Ectodermal cell (in vitro differentiated cells): ENCODE results near the gene HAX1.
"Not testable (repeated sequence)": the region's sequence is repeated elsewhere in the genome, so short reads cannot be mapped to it uniquely, and the experiment has no call there.

Experiments
- H3K27ac ChIP-seq: 2 replicates; pipeline ENCODE4 v1.7.0; 2013; ENCODE audit warnings: mild to moderate bottlenecking, low read depth, low read length; ENCODE audit not compliant: insufficient read depth, poor library complexity, severe bottlenecking
- H3K27me3 ChIP-seq: 2 replicates; pipeline ENCODE4 v1.7.0; 2013; ENCODE audit warnings: mild to moderate bottlenecking, low read length; ENCODE audit not compliant: insufficient read depth, control insufficient read depth, poor library complexity, severe bottlenecking
- H3K36me3 ChIP-seq: one replicate; pipeline ENCODE4 v1.7.0; 2013; ENCODE audit warnings: low read length; ENCODE audit not compliant: control insufficient read depth, insufficient read depth
- H3K4me1 ChIP-seq: one replicate; pipeline ENCODE4 v1.7.0; 2013; ENCODE audit warnings: low read length; ENCODE audit not compliant: control insufficient read depth, insufficient read depth
- H3K4me3 ChIP-seq: 2 replicates; pipeline ENCODE4 v1.7.0; 2013; ENCODE audit warnings: low read depth, low read length, control low read depth; ENCODE audit not compliant: insufficient read depth
- H3K9me3 ChIP-seq: 2 replicates; pipeline ENCODE4 v1.7.0; 2013; ENCODE audit warnings: mild to moderate bottlenecking, low read length, moderate library complexity; ENCODE audit not compliant: control insufficient read depth
- WGBS, 2 experiments: methylation state at CpG; one replicate each; pipeline ENCODE4 v1.1.7; 2013; ENCODE audit warnings: missing lambda C conversion rate in 2 of 2; 5-methylcytosine and 5-hydroxymethylcytosine counted together

Gene HAX1

DNA sequence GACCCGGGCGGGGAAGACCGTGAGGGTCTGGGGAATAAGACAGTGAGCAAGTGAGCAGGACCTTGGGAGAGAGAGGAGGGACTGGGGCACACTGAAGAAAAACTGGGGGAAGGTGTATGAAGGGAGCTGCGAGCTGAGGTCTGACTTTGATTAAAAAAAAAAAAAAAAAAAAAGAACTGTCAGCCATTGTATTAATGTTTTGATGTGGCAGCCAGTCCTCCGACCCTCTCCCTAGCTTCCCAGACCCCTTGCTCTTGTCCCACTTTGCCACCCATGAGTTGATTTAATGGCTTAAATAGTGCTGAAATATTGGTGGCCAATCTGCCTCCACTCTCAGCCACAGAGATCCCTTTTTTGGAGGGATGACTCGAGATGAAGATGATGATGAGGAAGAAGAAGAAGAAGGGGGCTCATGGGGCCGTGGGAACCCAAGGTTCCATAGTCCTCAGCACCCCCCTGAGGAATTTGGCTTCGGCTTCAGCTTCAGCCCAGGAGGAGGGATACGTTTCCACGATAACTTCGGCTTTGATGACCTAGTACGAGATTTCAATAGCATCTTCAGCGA, 652 bp downstream of the HAX1 start:
- 58 to 65% methylated on average over 12 to 13 of the region's 13 CpGs for WGBS, 2 experiments
- Histone ChIP-seq H3K4me1 (peaks cover 6% of the 10 kb centered on the region), H3K9me3 (no peaks in the 10 kb centered on the region), H3K36me3 (peaks cover 13% of the 10 kb centered on the region), H3K4me3 (peak overlapping the region; percentile 95), H3K27me3 (no peaks in the 10 kb centered on the region), H3K27ac (peak overlapping the region; percentile 94)

DNA sequence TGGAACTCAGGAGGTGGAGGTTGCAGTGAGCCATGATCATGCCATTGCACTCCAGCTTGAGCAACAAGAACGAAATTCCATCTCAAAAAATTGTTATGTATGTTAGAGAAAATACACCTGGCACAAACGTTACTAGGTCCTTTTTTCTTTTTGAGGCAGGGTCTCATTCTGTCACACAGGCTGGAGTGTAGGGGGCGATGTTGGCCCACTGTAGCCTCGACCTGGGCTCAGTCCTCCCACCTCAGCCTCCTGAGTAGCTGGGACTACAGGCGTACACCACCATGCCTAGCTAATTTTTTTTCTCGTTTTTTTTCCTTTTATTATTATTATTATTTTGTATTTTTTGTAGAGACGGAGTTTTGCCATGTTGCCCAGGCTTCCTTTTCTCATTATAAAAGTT, 4.4 kb downstream of the HAX1 start:
- H3K4me1 ChIP-seq, result peaks cover 6% of the 10 kb centered on the region
- no peak overlapping the region for H3K4me3 ChIP-seq
- H3K9me3 ChIP-seq, result no peaks in the 10 kb centered on the region
- no peaks in the 10 kb centered on the region for H3K36me3 ChIP-seq
- H3K27me3 ChIP-seq, result no peaks in the 10 kb centered on the region
- WGBS, 2 experiments, result 90 to 93% methylated on average over 4 to 5 of the region's 7 CpGs
- H3K27ac ChIP-seq, result no peak overlapping the region

DNA sequence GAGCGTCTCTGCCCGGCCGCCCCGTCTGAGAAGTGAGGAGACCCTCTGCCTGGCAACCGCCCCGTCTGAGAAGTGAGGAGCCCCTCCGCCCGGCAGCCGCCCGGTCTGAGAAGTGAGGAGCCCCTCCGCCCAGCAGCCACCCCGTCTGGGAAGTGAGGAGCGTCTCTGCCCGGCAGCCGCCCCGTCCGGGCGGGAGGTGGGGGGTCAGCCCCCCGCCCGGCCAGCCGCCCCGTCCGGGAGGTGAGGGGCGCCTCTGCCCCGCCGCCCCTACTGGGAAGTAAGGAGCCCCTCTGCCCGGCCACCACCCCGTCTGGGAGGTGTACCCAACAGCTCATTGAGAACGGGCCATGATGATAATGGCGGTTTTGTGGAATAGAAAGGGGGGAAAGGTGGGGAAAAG, 15.2 kb downstream of the HAX1 start:
- H3K27me3 ChIP-seq, H3K36me3 ChIP-seq, H3K4me3 ChIP-seq, H3K9me3 ChIP-seq, H3K4me1 ChIP-seq, H3K27ac ChIP-seq: not testable (repeated sequence)
- 94 to 95% methylated on average over 26 of the region's 30 CpGs for WGBS, 2 experiments

DNA sequence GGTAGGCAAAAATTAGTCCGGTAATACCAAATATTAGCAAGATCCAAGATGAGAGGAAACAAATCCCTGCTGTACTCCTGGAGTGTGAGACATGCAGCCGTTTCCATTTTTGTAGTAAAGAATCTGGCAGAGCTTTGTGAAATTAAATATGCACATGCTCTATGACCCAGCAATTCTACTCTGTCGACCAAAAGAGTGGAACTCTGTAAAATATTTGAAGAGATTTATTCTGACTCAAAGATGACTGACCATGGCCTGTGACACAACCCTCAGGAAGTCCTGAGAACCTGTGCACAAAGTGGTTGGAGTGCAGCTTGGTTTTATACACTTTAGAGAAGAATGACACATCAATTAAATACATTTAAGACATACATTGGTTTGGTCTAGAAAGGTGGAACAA, 16.2 kb downstream of the HAX1 start:
- Histone ChIP-seq H3K4me1 (no peaks in the 10 kb centered on the region), H3K36me3 (no peaks in the 10 kb centered on the region), H3K27ac (no peak overlapping the region), H3K27me3 (no peaks in the 10 kb centered on the region), H3K9me3 (no peaks in the 10 kb centered on the region), H3K4me3 (no peak overlapping the region)
- WGBS, 2 experiments, result 94 to 95% methylated on average over 3 of the region's 3 CpGs

DNA sequence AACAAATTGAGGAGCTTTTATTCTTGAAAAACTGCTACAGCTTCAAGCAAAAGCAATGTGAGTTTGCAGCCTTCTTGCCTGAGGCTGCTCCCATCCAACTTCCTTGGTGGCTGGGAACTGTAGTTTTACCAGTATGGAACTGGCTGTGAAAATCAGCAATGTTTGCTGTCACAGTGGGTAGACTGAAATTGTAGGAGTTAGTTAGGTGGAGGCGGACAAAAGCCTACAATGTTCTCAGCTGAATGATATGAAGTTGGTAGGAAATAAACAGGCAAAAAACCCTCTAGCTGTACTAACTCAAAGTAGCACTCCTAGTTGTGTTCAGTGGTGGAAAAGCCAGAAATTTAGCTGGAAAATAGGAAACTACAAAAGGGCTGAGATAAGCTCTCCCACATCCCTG, 18.5 kb downstream of the HAX1 start:
- no peak overlapping the region for H3K4me3 ChIP-seq
- no peaks in the 10 kb centered on the region for H3K36me3 ChIP-seq
- no peaks in the 10 kb centered on the region for H3K27me3 ChIP-seq
- no peaks in the 10 kb centered on the region for H3K4me1 ChIP-seq
- 85 to 93% methylated on average over 1 of the region's 1 CpG for WGBS, 2 experiments
- no peak overlapping the region for H3K27ac ChIP-seq
- no peaks in the 10 kb centered on the region for H3K9me3 ChIP-seq

DNA sequence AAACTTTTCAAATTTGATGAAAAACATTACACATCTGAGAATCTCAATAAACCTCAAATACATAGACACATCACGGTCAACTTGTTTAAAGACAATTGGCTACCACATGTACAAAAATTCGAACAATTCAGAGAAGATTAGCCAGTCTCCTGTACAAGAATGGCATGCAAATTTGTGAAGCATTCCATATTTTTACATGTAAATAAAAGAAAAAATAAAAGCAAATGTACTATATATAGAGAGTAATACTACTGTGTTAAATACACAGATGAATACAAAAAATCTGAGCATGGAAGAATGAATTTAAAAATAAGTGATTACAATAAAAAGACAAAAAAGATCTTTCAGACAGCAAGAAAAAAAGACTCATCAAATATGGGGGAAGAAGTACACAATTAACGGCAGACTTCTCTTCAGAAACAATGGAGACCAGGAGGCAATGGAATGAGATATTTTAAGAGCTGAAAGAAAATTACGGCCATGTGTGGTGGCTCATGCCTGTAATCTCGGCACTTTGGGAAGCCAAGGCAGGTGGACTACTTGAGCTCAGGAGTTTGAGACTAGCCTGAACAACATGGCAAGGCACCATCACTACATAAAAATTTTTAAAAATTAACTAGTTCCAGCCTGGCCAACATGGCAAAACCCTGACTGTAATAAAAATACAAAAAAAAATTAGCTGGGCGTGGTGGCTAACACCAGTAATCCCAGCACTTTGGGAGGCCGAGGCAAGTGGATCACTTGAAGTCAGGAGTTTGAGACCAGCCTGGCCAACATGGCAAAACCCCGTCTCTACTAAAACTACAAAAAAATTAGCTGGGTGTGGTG, 23.2 kb downstream of the HAX1 start:
- H3K27me3 ChIP-seq, result no peaks in the 10 kb centered on the region
- H3K4me3 ChIP-seq, result no peak overlapping the region
- no peaks in the 10 kb centered on the region for H3K36me3 ChIP-seq
- no peaks in the 10 kb centered on the region for H3K4me1 ChIP-seq
- WGBS, 2 experiments, result 80 to 87% methylated on average over 8 of the region's 8 CpGs
- H3K9me3 ChIP-seq, result no peaks in the 10 kb centered on the region
- H3K27ac ChIP-seq, result no peak overlapping the region

DNA sequence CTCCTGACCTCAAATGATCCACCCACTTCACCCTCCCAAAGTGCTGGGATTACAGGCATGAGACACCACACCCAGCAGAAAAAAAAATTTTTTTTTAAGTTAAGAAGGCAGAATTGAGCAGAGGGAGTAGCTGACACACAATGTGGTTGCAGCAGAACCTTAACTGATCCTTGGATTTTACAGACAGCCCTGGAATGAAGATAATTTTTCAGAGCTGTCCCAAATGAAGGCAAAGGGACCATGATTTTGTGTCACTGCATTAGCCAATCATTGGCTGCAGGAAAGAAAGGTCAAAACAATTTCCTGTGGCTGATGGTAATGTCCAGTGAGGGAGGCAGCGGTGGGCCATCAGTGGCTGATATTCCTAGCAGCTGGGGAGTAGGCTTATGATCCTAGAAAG, 29.2 kb downstream of the HAX1 start:
- Histone ChIP-seq H3K4me1 (no peaks in the 10 kb centered on the region), H3K27me3 (no peaks in the 10 kb centered on the region), H3K36me3 (no peaks in the 10 kb centered on the region), H3K4me3 (no peak overlapping the region), H3K27ac (no peak overlapping the region), H3K9me3 (no peaks in the 10 kb centered on the region)
- 92 to 93% methylated on average over 1 of the region's 1 CpG for WGBS, 2 experiments

DNA sequence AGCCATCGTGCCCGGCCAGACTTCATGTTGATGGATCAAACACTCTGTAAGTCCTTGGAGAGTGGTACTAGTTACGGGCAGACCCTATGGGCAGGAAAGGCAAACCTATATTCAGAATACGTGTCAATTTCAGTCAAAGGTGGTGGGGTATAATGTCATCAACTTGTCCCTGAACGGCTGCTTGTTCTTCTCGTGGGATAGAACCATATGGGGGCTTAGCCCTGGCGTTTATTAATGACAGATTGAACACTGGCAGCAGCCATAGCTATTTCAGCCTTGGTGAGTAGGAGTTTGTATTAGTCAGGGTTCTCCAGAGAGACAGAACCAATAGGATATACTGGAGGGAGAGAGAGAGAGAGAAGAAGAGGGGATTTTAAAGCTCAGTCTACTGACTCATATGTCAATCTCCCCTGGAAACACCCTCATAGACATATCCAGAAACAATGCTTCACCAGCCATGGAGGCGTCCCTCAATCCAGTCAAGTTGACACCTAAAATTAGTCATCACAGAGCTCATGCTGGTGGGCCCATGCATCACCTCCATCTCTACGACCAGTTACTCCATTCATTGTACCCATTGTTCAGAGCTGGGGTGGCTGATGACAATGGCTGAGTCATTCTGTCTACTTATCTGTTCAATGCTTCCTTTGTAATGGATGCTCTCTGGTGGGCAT, 32.4 kb downstream of the HAX1 start:
- Histone ChIP-seq H3K36me3 (no peaks in the 10 kb centered on the region), H3K4me1 (no peaks in the 10 kb centered on the region)
- WGBS, 2 experiments, result 89 to 90% methylated on average over 9 of the region's 9 CpGs

DNA sequence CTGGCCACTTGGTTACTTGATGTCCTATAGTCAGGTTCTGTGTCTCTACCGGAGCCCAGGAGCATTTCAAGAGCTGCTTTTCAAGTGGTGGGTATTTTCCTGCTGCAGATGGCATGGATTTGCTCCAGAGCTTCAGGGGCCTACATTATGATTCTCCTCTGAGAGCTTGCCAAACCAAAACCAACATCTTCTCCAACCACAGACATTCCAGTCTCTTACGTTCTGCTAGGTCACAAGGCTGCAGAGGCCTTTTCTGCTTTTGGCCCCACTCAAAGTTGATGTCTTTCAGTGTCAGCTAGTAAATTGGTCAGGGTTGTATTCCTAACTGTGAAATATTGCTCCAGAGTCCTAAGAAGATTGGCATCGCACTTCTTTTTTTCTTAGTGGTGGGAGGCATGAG, 33.7 kb downstream of the HAX1 start:
- Histone ChIP-seq H3K4me3 (no peak overlapping the region), H3K9me3 (no peaks in the 10 kb centered on the region), H3K4me1 (no peaks in the 10 kb centered on the region), H3K36me3 (no peaks in the 10 kb centered on the region), H3K27me3 (no peaks in the 10 kb centered on the region), H3K27ac (no peak overlapping the region)
- WGBS, 2 experiments, result 90 to 96% methylated on average over 3 of the region's 3 CpGs

More for the DNA sequence above, 32.4 kb downstream of the HAX1 start:
- Histone ChIP-seq H3K27me3 (no peaks in the 10 kb centered on the region), H3K27ac (no peak overlapping the region), H3K4me3 (no peak overlapping the region), H3K9me3 (no peaks in the 10 kb centered on the region)

DNA sequence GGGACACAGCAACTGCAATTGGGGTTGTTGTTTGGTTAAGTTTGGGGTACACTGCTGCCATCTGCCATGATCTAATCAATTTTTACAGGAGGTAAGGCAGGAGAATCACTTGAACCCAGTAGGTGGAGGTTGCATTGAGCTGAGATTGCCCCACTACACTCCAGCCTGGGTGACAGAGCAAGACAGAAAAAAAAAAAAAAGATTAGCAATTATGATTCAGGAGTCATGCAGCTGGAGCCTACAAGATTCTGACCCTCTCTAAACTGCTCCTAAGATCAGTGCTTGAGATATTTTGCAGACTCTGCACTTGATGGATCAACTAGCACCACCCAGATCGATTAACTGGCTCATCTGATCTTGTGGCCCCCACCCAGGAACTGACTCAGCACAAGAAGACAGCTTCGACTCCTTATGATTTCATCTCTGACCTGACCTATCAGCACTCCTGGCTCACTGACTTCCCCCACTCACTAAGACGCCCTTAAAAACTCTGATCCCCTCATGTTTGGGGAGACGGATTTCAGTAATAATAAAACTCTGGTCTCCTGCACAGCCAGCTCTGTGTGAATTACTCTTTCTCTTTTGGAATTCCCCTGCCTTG, 35.3 kb downstream of the HAX1 start:
- not testable (repeated sequence) for H3K27me3 ChIP-seq, H3K27ac ChIP-seq, H3K9me3 ChIP-seq, H3K36me3 ChIP-seq, H3K4me3 ChIP-seq, H3K4me1 ChIP-seq
- WGBS, 2 experiments, result 90 to 92% methylated on average over 4 of the region's 4 CpGs
